ENCODE results near the gene UBE2E2. TPM values are rescaled to one million over a fixed set of nuclear protein-coding genes. Genes with fewer than 3 reads are reported as not detected.

Gene UBE2E2
- total RNA-seq, 4 donors from 2014 or later = 7.9 to 44.7 (median 26.6) TPM

GRCh38 chr3:23455084-23455483 is 252.0 kb downstream of the UBE2E2 start:
- Histone ChIP-seq H3K4me1 (peaks cover 31 to 34% of the 10 kb centered on the region in 2 donors), H3K36me3 (no peaks in the 10 kb centered on the region), H3K27ac (no peak overlapping the region), H3K27me3 (no peaks in the 10 kb centered on the region), H3K9me3 (no peaks in the 10 kb centered on the region), H3K4me3 (no peak overlapping the region)
- intact Hi-C loops (cut with DNase I; ENCODE audit: low total_unique reads) = no loop called here
- in situ Hi-C loops (cut with MboI; ENCODE audit: low sequenced_read_pairs in 4 of 4) = no loop called here
- TF ChIP-seq CTCF (IDR thresholded peaks at IDR 0.05 in 4 of 5, conservative IDR thresholded peaks at IDR 0.05 in 1 of 5) (no peak), POLR2A (IDR thresholded peaks at IDR 0.05) (no peak)
- DNase-seq (no peak), ATAC-seq (peak in 1 of 2 donors; percentile 11)

- Histone ChIP-seq H3K4me3 (no peak overlapping the region), H3K4me1 (peaks cover 37 to 41% of the 10 kb centered on the region in 2 donors), H3K27me3 (no peaks in the 10 kb centered on the region), H3K9me3 (no peaks in the 10 kb centered on the region), H3K27ac (no peak overlapping the region), H3K36me3 (no peaks in the 10 kb centered on the region)
- TF ChIP-seq POLR2A (IDR thresholded peaks at IDR 0.05) = no peak
- no peak for TF ChIP-seq CTCF (IDR thresholded peaks at IDR 0.05 in 4 of 5, conservative IDR thresholded peaks at IDR 0.05 in 1 of 5)
- DNase-seq (no peak), ATAC-seq (peak in 1 of 2 donors; percentile 15)
- intact Hi-C loops (cut with DNase I; ENCODE audit: low total_unique reads) (no loop called here), in situ Hi-C loops (cut with MboI; ENCODE audit: low sequenced_read_pairs in 4 of 4) (no loop called here)
Observed at GRCh38 chr3:23455775-23456174, 252.6 kb downstream of the UBE2E2 start.

- in situ Hi-C loops (cut with MboI; ENCODE audit: low sequenced_read_pairs in 4 of 4) (no loop called here), intact Hi-C loops (cut with DNase I; ENCODE audit: low total_unique reads) (no loop called here)
- Histone ChIP-seq H3K27ac (no peak overlapping the region), H3K36me3 (no peaks in the 10 kb centered on the region), H3K9me3 (no peaks in the 10 kb centered on the region), H3K4me3 (no peak overlapping the region), H3K27me3 (no peaks in the 10 kb centered on the region), H3K4me1 (peaks cover 40 to 42% of the 10 kb centered on the region in 2 donors)
- ATAC-seq (no peak), DNase-seq (no peak)
- TF ChIP-seq CTCF (IDR thresholded peaks at IDR 0.05 in 4 of 5, conservative IDR thresholded peaks at IDR 0.05 in 1 of 5) (no peak), POLR2A (IDR thresholded peaks at IDR 0.05) (no peak)
Observed at GRCh38 chr3:23457697-23458096, 254.6 kb downstream of the UBE2E2 start.

- peaks cover 36 to 50% of the 10 kb centered on the region in 2 donors for H3K4me1 ChIP-seq
- H3K36me3 ChIP-seq = no peaks in the 10 kb centered on the region
- intact Hi-C loops (cut with DNase I; ENCODE audit: low total_unique reads) = no loop called here
- TF ChIP-seq POLR2A (IDR thresholded peaks at IDR 0.05) = no peak
- TF ChIP-seq CTCF (IDR thresholded peaks at IDR 0.05 in 4 of 5, conservative IDR thresholded peaks at IDR 0.05 in 1 of 5) = no peak
- no peaks in the 10 kb centered on the region for H3K27me3 ChIP-seq
- H3K27ac ChIP-seq = peak overlapping the region in 3 of 4 donors; percentile 57 to 77 (median 64)
- no peak for DNase-seq
- peak overlapping the region in 3 of 4 donors; percentile 7 to 26 (median 11) for H3K4me3 ChIP-seq
- in situ Hi-C loops (cut with MboI; ENCODE audit: low sequenced_read_pairs in 4 of 4) = no loop called here
- ATAC-seq = peak; percentile 63 to 76
- no peaks in the 10 kb centered on the region for H3K9me3 ChIP-seq
Observed at GRCh38 chr3:23459465-23459864, 256.3 kb downstream of the UBE2E2 start.

Measured in gastrocnemius medialis (tissue), 4 donors.